Left hindlimb (tissue), 1 donor: ENCODE data around the gene TNFAIP8.

Source experiments
- DNase-seq: peaks from one replicate; pipeline ENCODE4 v3.0.0-alpha.2; 2018

Gene TNFAIP8

GRCh38 chr5:119353213-119353612 lies 2.6 kb upstream of the TNFAIP8 start:
- no peak for DNase-seq

- DNase-seq = no peak
Observed at GRCh38 chr5:119353686-119354366, 2.0 kb upstream of the TNFAIP8 start.

- DNase-seq = no peak
Observed at GRCh38 chr5:119354537-119355243, 1.1 kb upstream of the TNFAIP8 start.

- DNase-seq = no peak
Observed at GRCh38 chr5:119355244-119355638, 578 bp upstream of the TNFAIP8 start.

- no peak for DNase-seq
Observed at GRCh38 chr5:119356612-119357188, 881 bp downstream of the TNFAIP8 start.

- no peak for DNase-seq
Observed at GRCh38 chr5:119357270-119357669, 1.5 kb downstream of the TNFAIP8 start.

GRCh38 chr5:119357808-119358529 lies 2.1 kb downstream of the TNFAIP8 start:
- DNase-seq = no peak

- no peak for DNase-seq
Observed at GRCh38 chr5:119358530-119358900, 2.7 kb downstream of the TNFAIP8 start.

- DNase-seq = no peak
Observed at GRCh38 chr5:119358901-119359603, 3.2 kb downstream of the TNFAIP8 start.

- DNase-seq = no peak
Observed at GRCh38 chr5:119359737-119360413, 4.1 kb downstream of the TNFAIP8 start.

GRCh38 chr5:119360905-119361593 lies 5.2 kb downstream of the TNFAIP8 start:
- DNase-seq = no peak

- DNase-seq = no peak
Observed at GRCh38 chr5:119361594-119362125, 5.8 kb downstream of the TNFAIP8 start.

- no peak for DNase-seq
Observed at GRCh38 chr5:119362714-119363113, 6.9 kb downstream of the TNFAIP8 start.

GRCh38 chr5:119363271-119363670 lies 7.5 kb downstream of the TNFAIP8 start:
- DNase-seq = no peak

- no peak for DNase-seq
Observed at GRCh38 chr5:119363936-119364335, 8.1 kb downstream of the TNFAIP8 start.

GRCh38 chr5:119365847-119366539 lies 10.2 kb downstream of the TNFAIP8 start:
- DNase-seq = no peak

GRCh38 chr5:119366540-119366881 lies 10.7 kb downstream of the TNFAIP8 start:
- no peak for DNase-seq

- DNase-seq = no peak
Observed at GRCh38 chr5:119367502-119368237, 11.9 kb downstream of the TNFAIP8 start.

- no peak for DNase-seq
Observed at GRCh38 chr5:119368238-119368630, 12.4 kb downstream of the TNFAIP8 start.

GRCh38 chr5:119370486-119370885 lies 14.7 kb downstream of the TNFAIP8 start:
- DNase-seq = no peak
